CD14-positive monocyte (primary cell): ENCODE results near the gene CHST14. TPM values are rescaled to one million over a fixed set of nuclear protein-coding genes. Genes with fewer than 3 reads are reported as not detected.

Experiments
- DNase-seq, 3 donors: peaks; one replicate each; pipeline ENCODE4 v3.0.0-alpha.2; 2011 to 2022
- H2AFZ ChIP-seq: 2 replicates; pipeline ENCODE4 v1.6.0; 2012; ENCODE audit warnings: mild to moderate bottlenecking, low read depth, low read length, inconsistent platforms; ENCODE audit not compliant: insufficient read depth, poor library complexity, severe bottlenecking
- H3K27ac ChIP-seq, 2 donors: 1 replicate in 1 of 2; 2 replicates in 1 of 2; pipeline ENCODE4 v1.5.1; 2012 to 2013; ENCODE audit warnings: low read length in 2 of 2, control low read depth in 1 of 2, inconsistent platforms in 1 of 2, low read depth in 1 of 2, mild to moderate bottlenecking in 1 of 2
- H3K27me3 ChIP-seq, 2 donors: one replicate each; pipeline versions ENCODE4 v1.6.0 to v1.6.1; 2011 to 2013; ENCODE audit warnings: low read length in 2 of 2; ENCODE audit not compliant: control insufficient read depth in 2 of 2, insufficient read depth in 2 of 2
- H3K36me3 ChIP-seq, 2 donors: replicated peaks in 1 of 2; 1 replicate in 1 of 2; 2 replicates in 1 of 2; pipeline versions ENCODE4 v1.5.1 to v1.6.1; 2012 to 2013; ENCODE audit warnings: low read length in 2 of 2, control low read depth in 1 of 2, inconsistent platforms in 1 of 2, mild to moderate bottlenecking in 1 of 2; ENCODE audit not compliant: insufficient read depth in 2 of 2, control insufficient read depth in 1 of 2
- H3K4me1 ChIP-seq, 2 donors: 1 replicate in 1 of 2; 2 replicates in 1 of 2; pipeline versions ENCODE4 v1.5.1 to v1.6.1; 2012 to 2013; ENCODE audit warnings: low read length in 2 of 2, control low read depth in 1 of 2, inconsistent platforms in 1 of 2, mild to moderate bottlenecking in 1 of 2, moderate library complexity in 1 of 2; ENCODE audit not compliant: insufficient read depth in 2 of 2, control insufficient read depth in 1 of 2
- H3K4me2 ChIP-seq: replicated peaks from 2 replicates; pipeline ENCODE3; 2012; ENCODE audit warnings: low read length, moderate library complexity, mild to moderate bottlenecking; ENCODE audit not compliant: poor library complexity, severe bottlenecking; ENCODE audit errors: extremely low read depth
- H3K4me3 ChIP-seq, 3 experiments: fragments of 200-600 bp in 1 of 3; sonication (generic) in 1 of 3; replicated peaks in 1 of 3; 1 replicate in 2 of 3; 2 replicates in 1 of 3; pipeline ENCODE4 v1.5.1; 2011 to 2013; ENCODE audit warnings: low read length in 3 of 3, mild to moderate bottlenecking in 3 of 3, control low read depth in 2 of 3, low read depth in 2 of 3, inconsistent platforms in 1 of 3, moderate library complexity in 1 of 3
- H3K79me2 ChIP-seq: 2 replicates; pipeline ENCODE4 v1.6.0; 2012; ENCODE audit warnings: mild to moderate bottlenecking, control low read depth, inconsistent platforms, low read length, moderate library complexity; ENCODE audit not compliant: insufficient read depth
- H3K9ac ChIP-seq: 2 replicates; pipeline ENCODE4 v1.6.0; 2017; ENCODE audit warnings: low read length, mild to moderate bottlenecking; ENCODE audit not compliant: insufficient read depth, poor library complexity, severe bottlenecking
- H3K9me3 ChIP-seq, 2 donors: replicated peaks in 1 of 2; 1 replicate in 1 of 2; 2 replicates in 1 of 2; pipeline versions ENCODE4 v1.5.1 to v1.6.1; 2012 to 2013; ENCODE audit warnings: low read length in 2 of 2, control low read depth in 1 of 2; ENCODE audit not compliant: control insufficient read depth in 1 of 2, insufficient read depth in 1 of 2
- H4K20me1 ChIP-seq: 2 replicates; pipeline ENCODE4 v1.6.0; 2012; ENCODE audit warnings: mild to moderate bottlenecking, low read length, control low read depth, moderate library complexity; ENCODE audit not compliant: insufficient read depth
- H3K27ac Mint-ChIP-seq, 7 donors: one replicate each; pipeline ENCODE4 v1.8.0; 2020; ENCODE audit warnings: mild to moderate bottlenecking in 7 of 7, mixed read lengths in 7 of 7, moderate library complexity in 6 of 7, inconsistent platforms in 2 of 7
- H3K27me3 Mint-ChIP-seq, 3 donors: one replicate each; pipeline ENCODE4 v1.8.0; 2021 to 2022; ENCODE audit warnings: low read depth in 3 of 3, mild to moderate bottlenecking in 3 of 3, mixed read lengths in 3 of 3, moderate library complexity in 3 of 3, inconsistent platforms in 1 of 3
- H3K36me3 Mint-ChIP-seq, 2 donors: one replicate each; pipeline ENCODE4 v1.8.0; 2020; ENCODE audit warnings: mixed read lengths in 2 of 2, inconsistent platforms in 1 of 2, mild to moderate bottlenecking in 1 of 2
- H3K4me1 Mint-ChIP-seq: one replicate; pipeline ENCODE4 v1.8.0; 2020; ENCODE audit warnings: mild to moderate bottlenecking, mixed read lengths
- H3K4me3 Mint-ChIP-seq, 2 donors: one replicate each; pipeline ENCODE4 v1.8.0; 2020; ENCODE audit warnings: mild to moderate bottlenecking in 2 of 2, mixed read lengths in 2 of 2, moderate library complexity in 1 of 2
- H3K9me3 Mint-ChIP-seq, 7 donors: one replicate each; pipeline ENCODE4 v1.8.0; 2020 to 2022; ENCODE audit warnings: mixed read lengths in 7 of 7, mild to moderate bottlenecking in 6 of 7, moderate library complexity in 6 of 7, inconsistent platforms in 2 of 7
- CTCF ChIP-seq: fragments of 200-600 bp; IDR thresholded peaks from one replicate; pipeline ENCODE4 v1.8.0; 2022; ENCODE audit warnings: antibody characterized with exemption, mild to moderate bottlenecking
- WGBS: methylation state at CpG from one replicate; pipeline ENCODE4 v1.1.5; 2013; ENCODE audit warnings: missing lambda C conversion rate; ENCODE audit not compliant: insufficient coverage; 5-methylcytosine and 5-hydroxymethylcytosine counted together
- intact Hi-C, 2 donors: fragments of 100-400 bp; cut with micrococcal nuclease; formaldehyde crosslinking; loops; one replicate each; pipeline versions ENCODE4 v1.15.0 to v1.15.1; 2023
- polyA plus RNA-seq, 3 donors: library from polyadenylated mRNA; depleted of rRNA in 1 of 3; unstranded in 2 of 3; stranded (reverse) in 1 of 3; fragments of 300-500 nt in 2 of 3; fragments of >200 nt in 1 of 3; fragmentation: Illumina TruSeq in 2 of 3; gene quantifications; 1 replicate in 2 of 3; 2 replicates in 1 of 3; pipeline ENCODE4 v1.2.3, GENCODE V29; 2012 to 2021

CHST14 gene
- polyA plus RNA-seq, 3 donors, result 0.85 to 5.2 (median 1.2) TPM

- no peak for DNase-seq
- H3K9me3 Mint-ChIP-seq, result peaks cover 0 to 3% (median 0%) of the 10 kb centered on the region in 7 donors
- peaks cover 2 to 4% of the 10 kb centered on the region in 2 donors for H3K36me3 Mint-ChIP-seq
- Histone ChIP-seq H2AFZ (no peak overlapping the region), H3K36me3 (no peaks in the 10 kb centered on the region), H3K27me3 (peaks cover 0 to 5% of the 10 kb centered on the region in 2 donors), H3K79me2 (no peaks in the 10 kb centered on the region), H3K4me1 (no peaks in the 10 kb centered on the region), H3K9me3 (no peaks in the 10 kb centered on the region), H3K9ac (no peak overlapping the region), H3K4me3 (no peak overlapping the region), H4K20me1 (no peaks in the 10 kb centered on the region), H3K27ac (no peak overlapping the region), H3K4me2 (no peak overlapping the region)
- 93% methylated on average over 3 of the region's 10 CpGs for WGBS
- TF ChIP-seq CTCF, result no peak
- intact Hi-C loops, result loop anchor here in 1 of 2 donors (10.0 kb wide), 1 partner anchor 214 kb away; no protein-coding TSS in a partner anchor
- H3K27me3 Mint-ChIP-seq, result peaks cover 6 to 8% (median 7%) of the 10 kb centered on the region in 3 donors
- H3K27ac Mint-ChIP-seq, result peak overlapping the region in 1 of 7 donors; percentile 33
- H3K4me1 Mint-ChIP-seq, result no peaks in the 10 kb centered on the region
- no peak overlapping the region for H3K4me3 Mint-ChIP-seq
Measured at GRCh38 chr15:40429068-40429710, 41.6 kb upstream of the CHST14 start.

GRCh38 chr15:40430271-40430805 lies 40.4 kb upstream of the CHST14 start:
- no peak for DNase-seq
- H3K36me3 Mint-ChIP-seq, result peaks cover 4 to 5% of the 10 kb centered on the region in 2 donors
- Histone ChIP-seq H3K27me3 (peaks cover 7 to 16% of the 10 kb centered on the region in 2 donors), H3K27ac (no peak overlapping the region), H3K9ac (no peak overlapping the region), H3K36me3 (no peaks in the 10 kb centered on the region), H3K4me2 (no peak overlapping the region), H3K4me1 (no peaks in the 10 kb centered on the region), H4K20me1 (no peaks in the 10 kb centered on the region), H2AFZ (no peak overlapping the region), H3K79me2 (no peaks in the 10 kb centered on the region), H3K4me3 (no peak overlapping the region), H3K9me3 (no peaks in the 10 kb centered on the region)
- H3K4me3 Mint-ChIP-seq, result no peak overlapping the region
- WGBS, result 83% methylated on average over 10 of the region's 10 CpGs
- TF ChIP-seq CTCF, result no peak
- peaks cover under 1% of the 10 kb centered on the region for H3K4me1 Mint-ChIP-seq
- H3K27me3 Mint-ChIP-seq, result peaks cover 17 to 19% (median 17%) of the 10 kb centered on the region in 3 donors
- peaks cover 0 to 11% (median 4%) of the 10 kb centered on the region in 7 donors for H3K9me3 Mint-ChIP-seq
- no peak overlapping the region for H3K27ac Mint-ChIP-seq
- intact Hi-C loops, result no loop called here
